GM10847 (cell line): ENCODE measurements around the gene NACC1.
A peak's percentile ranks its signal among the peaks of the same experiment; 100 is the strongest.

Experiments used
- POLR2A ChIP-seq: IDR thresholded peaks from 2 replicates; pipeline ENCODE4 v1.6.1; 2011; ENCODE audit not compliant: insufficient read length; ENCODE audit errors: extremely low read depth

Gene NACC1

DNA sequence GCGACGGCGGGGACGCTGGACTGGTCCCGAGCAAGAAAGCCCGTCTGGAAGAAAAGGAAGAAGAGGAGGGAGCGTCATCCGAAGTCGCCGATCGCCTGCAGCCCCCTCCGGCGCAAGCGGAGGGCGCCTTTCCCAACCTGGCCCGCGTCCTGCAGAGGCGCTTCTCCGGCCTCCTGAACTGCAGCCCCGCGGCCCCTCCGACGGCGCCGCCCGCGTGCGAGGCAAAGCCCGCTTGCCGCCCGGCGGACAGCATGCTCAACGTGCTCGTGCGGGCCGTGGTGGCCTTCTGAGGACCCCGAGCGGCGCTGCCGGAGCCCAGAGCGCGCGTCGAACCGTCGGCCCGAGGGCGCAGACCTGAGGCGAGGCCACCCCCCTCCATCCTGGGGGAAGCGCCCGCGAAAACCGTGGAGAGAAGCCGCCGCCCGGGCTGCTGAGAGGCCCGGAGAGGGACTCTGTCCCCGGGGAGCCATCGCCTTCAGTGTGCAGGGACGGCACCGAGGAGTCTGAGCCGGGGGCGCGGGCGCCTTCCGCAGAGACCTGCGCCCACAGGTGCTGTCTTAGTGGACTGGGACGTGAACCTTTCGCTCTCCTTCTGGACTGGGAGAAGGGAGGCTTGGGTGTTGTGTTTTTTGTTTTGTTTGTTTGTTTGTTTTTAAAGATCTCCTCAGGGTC lies 35.6 kb downstream of the NACC1 start:
- TF ChIP-seq POLR2A = peak; percentile 35

DNA sequence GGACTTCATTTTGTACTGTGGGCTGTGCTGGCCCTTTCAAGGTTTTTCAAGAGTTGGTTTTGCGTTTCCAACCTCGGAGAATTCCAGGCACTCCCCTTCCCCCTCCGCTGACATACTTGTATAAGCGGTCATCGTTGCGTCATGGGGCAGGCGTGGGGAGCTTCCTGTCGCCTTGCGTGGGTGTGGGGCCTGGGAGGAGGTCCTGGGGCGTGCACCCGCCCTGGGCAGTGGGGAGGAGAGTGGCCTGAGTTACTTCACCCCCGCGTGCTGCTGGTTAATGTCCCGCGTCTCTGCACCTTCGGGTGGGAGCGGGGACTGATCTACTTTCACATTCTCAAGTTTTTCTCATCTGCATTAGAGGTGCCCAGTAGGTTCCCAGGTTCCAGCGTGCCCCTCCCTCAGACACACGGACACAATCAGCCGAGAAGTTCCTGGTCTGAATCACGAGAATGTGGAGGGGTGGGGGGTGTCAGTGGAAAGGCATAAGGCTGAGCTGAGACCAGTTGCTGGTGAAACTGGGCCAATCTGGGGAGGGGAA lies 36.2 kb downstream of the NACC1 start:
- TF ChIP-seq POLR2A = no peak

DNA sequence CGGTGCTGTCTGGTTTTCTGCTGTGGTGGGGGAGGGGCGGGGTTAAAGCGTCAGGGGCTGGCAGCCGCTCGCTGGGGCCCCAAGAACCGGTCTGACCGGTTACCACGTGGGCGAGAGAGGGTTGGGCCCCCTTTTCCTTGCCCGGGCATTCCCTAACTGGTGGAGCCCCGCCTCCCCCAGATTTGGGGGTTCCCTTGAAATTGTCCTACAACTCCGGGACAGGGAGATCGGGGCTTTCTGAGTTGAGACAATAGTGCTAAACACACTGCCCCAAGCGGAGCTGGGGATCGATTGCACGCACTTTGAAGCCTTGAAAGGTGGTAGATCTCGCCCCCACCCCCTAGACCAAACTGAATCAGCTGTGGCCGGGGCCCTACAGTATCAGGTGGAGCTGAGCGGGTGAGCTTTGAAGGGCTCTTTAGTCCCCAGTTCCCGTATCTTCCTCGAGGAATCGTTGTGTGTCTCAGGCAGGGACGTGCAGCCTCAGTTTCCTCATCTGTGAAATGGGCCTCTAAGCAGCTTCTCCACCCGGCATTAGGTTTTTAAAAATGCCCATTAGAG lies 36.9 kb downstream of the NACC1 start:
- TF ChIP-seq POLR2A = peak; percentile 2

DNA sequence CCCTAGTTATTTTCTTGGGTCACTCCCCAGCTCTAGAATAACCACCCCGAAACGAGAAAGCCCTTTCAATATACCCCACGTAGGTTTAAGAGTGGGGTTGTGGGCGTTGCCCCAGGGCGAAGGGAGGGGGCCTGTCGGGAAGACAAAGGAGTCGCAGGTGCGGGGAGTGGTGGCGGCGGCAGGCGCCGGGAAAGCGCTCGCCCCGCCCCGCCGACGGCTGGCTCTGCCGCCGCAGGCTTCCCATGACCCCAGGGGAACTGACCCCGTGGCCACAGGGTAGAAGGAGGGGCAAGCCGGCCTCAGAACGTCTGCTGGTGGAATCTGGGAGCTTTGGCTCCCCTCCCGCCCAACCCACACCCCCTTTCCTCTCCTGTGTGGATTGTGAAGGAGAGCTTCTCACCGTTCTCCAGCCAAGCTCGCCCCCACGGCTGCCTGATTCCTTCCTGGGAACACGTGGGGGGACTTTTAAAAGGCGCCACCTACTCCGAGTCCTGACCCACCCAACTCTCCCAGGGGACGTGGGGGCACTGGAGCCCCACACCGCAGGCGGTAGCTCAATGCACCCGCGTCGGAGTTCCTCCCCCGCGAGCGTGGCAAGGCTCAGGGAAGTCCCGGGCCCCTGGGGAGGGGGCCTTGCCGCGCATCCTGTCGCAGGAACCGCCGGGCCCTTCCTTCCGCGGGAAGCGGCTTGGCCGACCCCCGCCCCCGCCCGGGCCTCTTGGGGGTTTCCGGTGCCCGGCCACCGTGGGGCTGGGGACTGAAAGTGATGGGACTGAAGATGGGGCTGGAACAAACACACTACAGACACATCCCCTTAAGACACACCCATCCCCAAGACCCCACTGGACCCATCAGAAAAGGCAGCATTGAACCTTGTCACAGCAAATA lies 37.7 kb downstream of the NACC1 start:
- no peak for TF ChIP-seq POLR2A

DNA sequence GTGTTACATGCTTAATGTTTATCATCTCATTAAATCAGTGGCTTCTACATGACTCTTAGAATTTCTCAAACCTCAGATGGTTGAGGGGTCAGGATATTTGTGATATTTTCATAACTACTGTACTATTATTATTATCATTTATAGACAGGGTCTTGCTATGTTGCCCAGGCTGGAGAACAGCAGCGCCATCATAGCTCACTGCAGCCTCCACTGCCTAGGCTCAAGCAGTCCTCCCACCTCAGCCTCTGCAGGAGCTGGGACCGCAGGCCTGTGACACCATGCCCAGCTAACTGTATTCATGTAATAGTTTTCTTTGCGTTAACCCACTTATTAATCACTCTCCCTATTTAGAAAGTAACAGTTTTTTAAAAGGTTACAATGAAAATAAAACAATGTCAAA lies 41.6 kb downstream of the NACC1 start:
- no peak for TF ChIP-seq POLR2A

DNA sequence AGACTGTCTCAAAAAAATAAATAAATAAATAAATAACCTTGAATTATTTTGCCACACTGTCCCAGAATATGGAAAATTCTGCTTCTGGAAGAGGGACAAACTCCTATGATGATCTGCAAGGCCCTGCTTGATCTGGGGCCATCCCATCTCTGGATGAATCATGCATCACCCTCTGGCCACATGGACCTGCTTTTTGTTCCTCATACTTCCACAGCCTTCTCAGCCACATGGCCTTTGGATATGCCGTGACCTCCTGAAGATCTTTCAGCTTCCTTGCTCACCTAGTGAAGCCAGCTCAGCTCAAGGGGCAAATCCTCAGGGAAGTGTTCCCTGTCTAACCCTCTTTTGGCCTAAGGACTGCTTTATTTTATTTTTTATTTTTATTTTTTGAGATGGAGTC lies 42.5 kb downstream of the NACC1 start:
- TF ChIP-seq POLR2A = no peak

DNA sequence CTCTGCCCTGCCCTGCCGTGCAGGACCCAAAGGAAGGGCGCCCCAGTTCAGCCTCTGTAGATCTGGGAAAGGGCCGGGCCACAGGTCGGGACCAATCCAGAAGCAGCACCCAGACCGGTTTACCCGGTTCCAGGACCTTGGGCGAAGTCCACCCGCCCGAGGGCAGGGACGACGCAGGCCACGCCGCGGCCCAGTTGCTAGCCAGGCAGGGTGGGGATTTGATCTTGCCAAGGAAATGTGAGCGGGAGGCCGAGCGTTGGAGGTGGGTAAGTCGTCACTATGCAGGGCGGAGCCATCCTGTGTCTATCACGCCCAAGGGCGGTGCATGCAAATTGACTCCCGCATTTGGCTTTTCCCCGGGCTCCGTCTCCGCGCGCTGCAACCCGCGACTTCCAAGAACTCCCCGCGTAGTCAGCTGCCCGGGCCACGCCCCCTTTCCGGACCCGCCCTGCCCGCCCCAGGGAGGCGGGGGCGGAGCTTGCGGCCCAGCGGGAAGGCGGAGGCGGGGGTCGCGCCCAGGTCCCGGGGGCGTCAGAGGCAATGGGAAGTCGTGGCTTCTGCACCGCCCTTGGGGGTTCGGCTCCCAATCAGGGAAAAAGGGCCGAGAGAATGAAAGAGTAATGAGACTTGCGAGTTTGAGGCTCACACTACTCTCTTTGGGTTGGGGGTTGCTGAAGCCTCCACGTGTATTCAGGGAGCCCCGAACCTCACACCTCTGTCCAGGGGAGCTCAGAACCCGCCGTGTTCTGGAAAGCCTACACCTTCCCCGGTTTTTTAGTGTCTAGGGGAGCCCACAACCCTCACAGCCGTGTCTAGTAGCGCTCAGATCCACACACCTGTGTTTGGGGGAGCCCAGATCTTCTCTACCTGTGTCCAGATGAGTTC lies 44.9 kb downstream of the NACC1 start:
- peak; percentile 78 for TF ChIP-seq POLR2A

DNA sequence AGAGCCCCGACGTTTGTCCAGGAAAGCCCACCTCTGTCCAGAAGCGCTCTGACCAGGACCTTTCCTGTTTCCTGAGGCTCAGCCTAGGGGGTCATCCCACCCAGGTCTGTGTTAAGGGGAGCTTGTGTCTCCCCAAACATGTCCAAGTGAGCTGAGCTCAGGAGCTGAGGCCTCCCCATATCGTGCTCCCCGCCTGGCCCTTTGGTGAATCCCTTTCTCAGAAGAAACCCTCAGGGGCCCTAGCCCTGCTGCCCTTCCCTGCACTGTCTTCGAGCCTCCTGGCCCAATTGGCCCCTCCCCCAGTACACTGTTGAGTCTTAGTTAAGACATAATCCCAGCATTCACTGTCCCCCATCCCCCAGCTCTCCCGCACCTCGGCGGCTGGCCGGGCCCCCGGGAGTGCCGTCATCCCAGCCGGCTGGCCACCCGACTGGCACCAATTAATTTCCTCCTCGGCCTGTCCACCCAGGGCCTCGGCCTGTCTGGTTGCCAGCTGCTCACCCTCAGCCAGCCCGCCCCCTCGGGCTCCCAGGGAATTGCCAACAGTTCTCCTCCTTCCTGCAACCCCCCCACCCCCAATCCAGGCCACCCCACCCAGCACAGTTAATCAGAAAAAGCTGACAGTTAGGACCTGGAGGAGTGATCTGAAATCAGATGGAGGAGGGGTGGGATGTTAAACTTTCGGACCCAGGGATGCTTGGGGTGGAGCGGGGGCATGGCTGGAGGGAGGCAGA lies 45.7 kb downstream of the NACC1 start:
- no peak for TF ChIP-seq POLR2A

DNA sequence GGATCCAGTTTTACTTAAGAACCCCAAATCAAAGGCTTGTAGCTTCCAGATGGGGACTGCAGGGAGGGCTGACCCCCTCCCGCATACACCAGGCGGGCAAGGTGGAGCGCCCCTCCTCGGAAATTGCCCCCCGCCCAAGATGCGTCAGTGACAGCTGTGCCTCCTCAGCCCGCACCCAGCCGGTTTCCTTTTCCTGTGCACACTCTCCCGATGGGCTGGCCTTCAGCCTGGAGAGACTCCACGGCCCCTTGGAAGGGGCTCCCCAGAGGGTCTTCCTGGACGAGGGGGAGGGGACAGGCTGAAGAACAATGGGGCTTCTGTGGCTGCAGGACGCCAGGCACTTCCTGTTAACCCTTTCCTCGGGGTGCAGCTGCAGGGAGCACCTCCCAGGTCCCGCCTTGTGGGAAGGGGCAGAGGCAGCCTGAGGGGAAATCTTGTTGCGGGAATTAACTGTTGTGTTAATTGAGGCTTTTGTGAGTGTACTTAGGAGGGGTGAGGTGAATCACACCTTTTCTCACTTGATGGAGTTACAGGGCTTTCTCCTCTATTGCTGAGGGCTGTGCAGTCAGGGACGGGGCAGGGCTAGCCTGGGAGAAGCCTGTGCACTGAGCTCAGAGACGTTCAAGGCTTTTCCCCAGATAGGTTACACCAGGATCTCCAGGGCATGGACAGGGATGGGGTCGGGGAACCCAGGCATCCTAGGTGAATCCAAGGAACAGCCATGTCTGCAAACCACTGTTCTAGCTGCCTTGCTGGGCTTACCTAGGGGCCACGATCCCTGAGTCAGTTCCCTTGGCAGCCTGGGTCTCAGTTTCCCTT lies 46.5 kb downstream of the NACC1 start:
- TF ChIP-seq POLR2A = no peak

DNA sequence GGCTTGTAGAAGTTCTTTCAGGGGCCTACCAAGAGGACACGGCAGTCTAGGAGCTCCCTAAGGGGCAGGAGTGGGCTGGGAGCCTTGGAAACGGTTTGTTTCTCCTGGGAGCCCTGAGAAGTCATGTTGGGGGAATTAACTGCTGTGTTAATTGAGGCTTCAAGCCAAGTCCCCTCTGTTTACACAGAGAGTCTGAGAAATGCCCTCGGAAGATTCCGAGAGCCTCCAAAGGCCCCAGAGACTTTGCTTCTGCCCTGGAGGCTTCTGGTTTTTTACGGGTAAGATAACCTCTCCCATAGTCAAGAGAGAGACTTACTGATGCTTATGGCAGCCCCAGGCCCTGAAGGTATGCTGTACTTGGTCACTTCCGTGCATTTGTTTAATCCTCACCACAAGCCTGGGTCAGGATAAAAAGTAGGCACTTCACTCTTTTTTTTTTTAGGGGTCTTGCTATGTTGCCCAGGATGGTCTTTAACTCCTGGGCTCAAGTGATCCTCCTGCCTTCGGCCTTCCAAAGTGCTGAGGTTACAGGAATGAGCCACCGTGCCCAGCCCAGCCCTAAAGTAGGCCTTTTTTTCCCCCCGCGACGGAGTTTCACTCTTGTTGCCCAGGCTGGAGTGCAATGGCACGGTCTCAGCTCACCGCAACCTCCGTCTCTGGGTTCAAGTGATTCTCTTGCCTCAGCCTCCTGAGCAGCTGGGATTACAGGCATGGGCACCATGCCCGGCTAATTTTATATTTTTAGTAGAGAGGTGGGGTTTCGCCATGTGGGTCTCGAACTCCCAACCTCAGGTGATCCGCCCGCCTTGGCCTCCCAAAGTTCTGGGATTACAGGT lies 47.3 kb downstream of the NACC1 start:
- TF ChIP-seq POLR2A = no peak

DNA sequence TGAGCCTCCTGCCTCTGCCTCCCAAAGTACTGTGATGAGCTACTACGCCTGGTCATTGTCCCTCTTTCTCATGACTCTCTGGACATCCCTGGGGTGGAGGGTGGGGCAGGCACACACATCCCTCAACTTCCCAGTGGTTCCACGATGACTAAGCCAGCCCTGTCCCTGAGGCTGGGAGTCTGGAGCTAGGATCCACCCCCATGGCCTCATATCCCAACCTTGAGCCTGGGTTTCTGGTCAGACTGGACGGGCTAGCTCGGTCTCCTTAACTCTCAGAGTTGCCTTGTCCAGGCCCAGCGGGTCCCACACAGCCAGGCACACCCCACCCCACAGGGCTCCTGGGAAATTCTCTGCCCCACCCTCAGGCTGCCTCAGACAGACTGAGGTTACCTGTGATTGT lies 51.7 kb downstream of the NACC1 start:
- no peak for TF ChIP-seq POLR2A

DNA sequence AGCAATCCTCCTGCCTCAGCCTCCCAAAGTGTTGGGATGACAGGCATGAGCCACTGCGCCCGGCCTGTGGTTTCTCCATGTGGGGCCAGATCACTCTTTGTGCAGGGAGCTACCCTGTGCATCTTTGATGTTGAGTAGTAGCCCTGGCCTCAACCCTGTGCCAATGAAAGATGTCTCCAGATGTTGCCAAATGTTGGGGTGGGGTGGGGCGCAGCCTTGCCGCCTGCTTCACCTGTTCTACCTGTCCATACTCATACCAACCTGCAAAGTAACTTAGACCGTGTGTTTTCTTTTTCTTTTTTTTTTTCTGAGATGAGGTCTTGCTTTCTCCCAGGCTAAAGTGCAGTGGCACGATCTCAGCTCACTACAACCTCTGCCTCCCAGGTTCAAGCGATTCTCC lies 53.1 kb downstream of the NACC1 start:
- TF ChIP-seq POLR2A = no peak

DNA sequence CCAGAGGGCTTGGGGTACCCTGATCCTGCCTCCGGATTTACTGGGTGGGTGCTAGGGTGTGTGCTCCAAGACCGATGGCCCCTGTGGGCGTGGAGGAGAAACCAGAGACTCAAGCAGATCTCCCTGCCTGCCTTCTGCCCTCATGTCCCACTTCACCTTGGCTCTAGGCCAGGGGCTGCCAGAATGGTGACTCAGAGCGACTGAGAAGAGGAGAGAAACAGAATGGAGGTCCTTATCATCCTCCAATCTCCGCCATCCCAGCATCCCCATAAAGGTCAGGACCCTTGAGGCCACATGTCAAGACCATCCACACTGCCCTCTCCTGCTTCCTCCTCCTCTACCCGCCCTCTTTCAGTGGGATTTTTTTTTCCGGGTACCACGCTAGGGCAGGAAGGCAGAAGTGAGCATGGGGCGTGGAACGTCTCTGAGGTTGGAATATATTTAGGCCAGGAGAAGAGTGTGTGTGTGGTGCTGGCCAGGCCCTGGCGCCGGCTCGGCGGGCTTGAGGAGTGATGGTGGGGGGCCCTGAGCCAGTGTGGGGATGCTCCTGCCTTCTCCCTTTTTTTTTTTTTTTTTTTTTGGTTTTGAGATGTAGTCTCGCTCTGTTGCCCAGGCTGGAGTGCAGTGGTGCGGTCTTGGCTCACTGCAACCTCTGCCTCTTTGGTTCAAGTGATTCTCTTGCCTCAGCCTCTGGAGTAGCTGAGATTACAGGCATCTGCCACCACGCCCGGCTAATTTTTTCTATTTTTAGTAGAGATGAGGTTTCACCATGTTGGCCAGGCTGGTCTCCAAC lies 54.5 kb downstream of the NACC1 start:
- no peak for TF ChIP-seq POLR2A
